K562 (cell line): ENCODE results near the gene CUX1. TPM values are rescaled to one million over a fixed set of nuclear protein-coding genes. Genes with fewer than 3 reads are reported as not detected.
A peak's percentile ranks its signal among the peaks of the same experiment; 100 is the strongest.

Experiments used
- ATAC-seq: fragments of 200-7000 bp; cut with Tn5 transposase; 3 replicates; pipeline ENCODE4 v1.9.1; 2020; ENCODE audit warnings: moderate library complexity
- BruUV-seq: library from RNA; stranded (reverse); fragments of 400-500 nt; replicated peaks from 2 replicates; lab custom pipeline; 2021; lab: Mats Ljungman, UMichigan
- CTCF ChIA-PET: fragments of 300-600 bp; formaldehyde crosslinking; extraction: SDS; loops from one replicate; lab custom pipeline; 2021; ENCODE audit warnings: low intra/inter-chr PET ratio; lab: Yijun Ruan, JAX
- POLR2A ChIA-PET: fragments of 300-600, 350-650 bp; sonication (Branson Sonifier 250); formaldehyde crosslinking; extraction: SDS; loops from one replicate; lab custom pipeline; 2021; ENCODE audit warnings: antibody characterized with exemption, inconsistent platforms; lab: Yijun Ruan, JAX
- DNase-seq, 4 experiments: peaks; one replicate each; pipeline versions ENCODE4 v3.0.0 to v3.0.0-alpha.2; 2011 to 2018; ENCODE audit warnings: low spot score in 3 of 4, mixed read lengths in 3 of 4; ENCODE audit errors: extremely low read depth in 1 of 4
- FAIRE-seq: peaks from 2 replicates; lab custom pipeline; 2011; peaks lifted over from hg19 to GRCh38; lab: Jason Lieb, UNC
- H2AFZ ChIP-seq: 2 replicates; pipeline ENCODE4 v1.6.0; 2011; ENCODE audit warnings: low read depth, low read length, control low read depth, inconsistent platforms
- H3K27ac ChIP-seq: fragments of 200-600 bp; 3 replicates; pipeline ENCODE4 v1.8.0; 2011; ENCODE audit warnings: low read depth, mild to moderate bottlenecking, control low read depth, inconsistent platforms, low read length, moderate library complexity, mixed read lengths; ENCODE audit errors: extremely low read depth
- H3K27me3 ChIP-seq, 2 experiments: fragments of 300-600 bp in 1 of 2; 2 replicates in 1 of 2; 3 replicates in 1 of 2; pipeline versions ENCODE4 v1.6.0 to v1.8.0; 2011; ENCODE audit warnings: inconsistent platforms in 2 of 2, low read length in 2 of 2, mild to moderate bottlenecking in 1 of 2, mixed read lengths in 1 of 2, moderate library complexity in 1 of 2; ENCODE audit not compliant: control insufficient read depth in 2 of 2, insufficient read depth in 2 of 2
- H3K36me3 ChIP-seq: fragments of 300-600 bp; 3 replicates; pipeline ENCODE4 v1.8.0; 2011; ENCODE audit warnings: mild to moderate bottlenecking, low read length, inconsistent platforms; ENCODE audit not compliant: control insufficient read depth, insufficient read depth
- H3K4me1 ChIP-seq, 2 experiments: fragments of 200-600 bp in 1 of 2; replicated peaks in 1 of 2; 2 replicates in 1 of 2; 3 replicates in 1 of 2; pipeline versions ENCODE4 v1.5.1 to v1.8.0; 2011; ENCODE audit warnings: inconsistent platforms in 2 of 2, low read length in 2 of 2, mild to moderate bottlenecking in 1 of 2, mixed read lengths in 1 of 2, moderate library complexity in 1 of 2; ENCODE audit not compliant: control insufficient read depth in 2 of 2, insufficient read depth in 2 of 2
- H3K4me2 ChIP-seq: 2 replicates; pipeline ENCODE4 v1.6.1; 2011; ENCODE audit warnings: low read length, control low read depth, inconsistent platforms, mixed read lengths; ENCODE audit not compliant: insufficient read depth
- H3K4me3 ChIP-seq: fragments of 200-600 bp; sonication (generic), shearing (Covaris generic); 2 replicates; pipeline ENCODE4 v1.5.1; 2016; ENCODE audit warnings: control low read depth, inconsistent platforms
- H3K79me2 ChIP-seq: fragments of 200-600 bp; 3 replicates; pipeline ENCODE4 v1.8.0; 2011; ENCODE audit warnings: low read length, inconsistent platforms; ENCODE audit not compliant: control insufficient read depth, insufficient read depth
- H3K9ac ChIP-seq, 2 experiments: 2 replicates each; pipeline versions ENCODE4 v1.6.0 to v1.6.1; 2011; ENCODE audit warnings: low read depth in 2 of 2, low read length in 2 of 2, control low read depth in 1 of 2, inconsistent platforms in 1 of 2, mild to moderate bottlenecking in 1 of 2, mixed read lengths in 1 of 2; ENCODE audit not compliant: insufficient read depth in 1 of 2
- H3K9me1 ChIP-seq: one replicate; pipeline ENCODE4 v1.6.0; 2011; ENCODE audit warnings: inconsistent platforms, mild to moderate bottlenecking, low read length, moderate library complexity; ENCODE audit not compliant: control insufficient read depth, insufficient read depth
- H3K9me3 ChIP-seq: replicated peaks from 2 replicates; pipeline ENCODE4 v1.5.1; 2011; ENCODE audit warnings: low read depth, low read length, inconsistent platforms; ENCODE audit not compliant: control insufficient read depth, insufficient read depth
- H4K20me1 ChIP-seq: replicated peaks from 2 replicates; pipeline ENCODE4 v1.6.1; 2011; ENCODE audit warnings: low read length, inconsistent platforms, mixed read lengths; ENCODE audit not compliant: control insufficient read depth, insufficient read depth
- ASH1L ChIP-seq: fragments of 450-650 bp; IDR thresholded peaks from 2 replicates; pipeline ENCODE4 v1.6.1; 2018; ENCODE audit warnings: borderline replicate concordance, mild to moderate bottlenecking, low read depth; ENCODE audit not compliant: partially characterized antibody
- BCL6 ChIP-seq: fragments of 250-450 bp; sonication (Bioruptor Pico); IDR thresholded peaks from 2 replicates; pipeline ENCODE4 v1.4.0; 2020
- BHLHE40 ChIP-seq: IDR thresholded peaks from 2 replicates; pipeline ENCODE4 v1.6.1; 2011; ENCODE audit warnings: low read length, improper control_type of control experiment
- CBFA2T3 ChIP-seq: fragments of 450-650 bp; IDR thresholded peaks from 2 replicates; pipeline ENCODE4 v1.6.1; 2017
- FOXK2 ChIP-seq, 2 experiments: fragments of 450-650 bp; IDR thresholded peaks in 1 of 2; conservative IDR thresholded peaks in 1 of 2; 2 replicates each; pipeline ENCODE4 v1.6.1; 2016; ENCODE audit warnings: low read depth in 2 of 2, mild to moderate bottlenecking in 1 of 2
- MED1 ChIP-seq: sonication (generic); formaldehyde crosslinking; IDR thresholded peaks from 2 replicates; pipeline ENCODE4 v1.8.1; 2023; ENCODE audit warnings: missing genetic modification reagents, borderline replicate concordance
- NCOR1 ChIP-seq: fragments of 450-650 bp; IDR thresholded peaks from 2 replicates; pipeline ENCODE4 v1.6.1; 2016; ENCODE audit warnings: mild to moderate bottlenecking, moderate library complexity
- NFE2 ChIP-seq: IDR thresholded peaks from 2 replicates; pipeline ENCODE4 v1.6.1; 2014; ENCODE audit warnings: antibody characterized with exemption, low read depth
- SLC30A9 ChIP-seq: fragments of 250-450 bp; sonication (Bioruptor Pico); IDR thresholded peaks from 2 replicates; pipeline ENCODE4 v1.8.0; 2022; ENCODE audit warnings: mild to moderate bottlenecking, moderate library complexity
- TCF3 ChIP-seq: sonication (generic); formaldehyde crosslinking; IDR thresholded peaks from 2 replicates; pipeline ENCODE4 v1.4.0; 2020; ENCODE audit warnings: mild to moderate bottlenecking, missing genetic modification reagents
- TCF7 ChIP-seq: sonication (generic); IDR thresholded peaks from 2 replicates; pipeline ENCODE4 v1.6.1; 2016; ENCODE audit warnings: antibody characterized with exemption, borderline replicate concordance
- TEAD2 ChIP-seq: fragments of 450-650 bp; IDR thresholded peaks from 2 replicates; pipeline ENCODE4 v1.6.1; 2016; ENCODE audit warnings: missing genetic modification characterization, control low read depth, missing compliant biosample characterization
- ZNF75A ChIP-seq: fragments of 450-650 bp; formaldehyde crosslinking; IDR thresholded peaks from 2 replicates; pipeline ENCODE4 v1.4.0; 2020; ENCODE audit warnings: mild to moderate bottlenecking
- WGBS: fragments of 100-300 bp; shearing (Covaris generic); methylation state at CpG from one replicate; pipeline ENCODE4 v1.1.6; 2016; ENCODE audit warnings: low coverage, mixed read lengths; ENCODE audit not compliant: insufficient coverage; ENCODE audit errors: missing lambda C conversion rate; 5-methylcytosine and 5-hydroxymethylcytosine counted together
- in situ Hi-C: fragments of 300-500 bp; cut with MboI; formaldehyde crosslinking; loops from 4 replicates; pipeline ENCODE4 v1.15.0; 2018; ENCODE audit warnings: inconsistent platforms, mixed read lengths
- intact Hi-C: fragments of 100-400 bp; cut with micrococcal nuclease; formaldehyde crosslinking; loops from 2 replicates; pipeline ENCODE4 v1.14.2; 2022
- polyA plus RNA-seq, 8 experiments: library from polyadenylated mRNA; depleted of rRNA in 4 of 8; stranded (reverse) in 5 of 8; unstranded in 3 of 8; fragments of >200 nt; fragmentation: Nextera tagmentation in 2 of 8; fragmentation: Illumina TruSeq in 1 of 8; extraction: Ambion mirVana in 2 of 8; extraction: Trizol in 1 of 8; gene quantifications; 2 replicates each; pipeline versions ENCODE4 v1.2.1 to v1.2.3, GENCODE V29; 2011 to 2014; ENCODE audit warnings: inconsistent platforms in 1 of 8, missing spikeins in 1 of 8
- total RNA-seq, 7 experiments: library from RNA; depleted of rRNA in 6 of 7; stranded (reverse); fragments of >200 nt in 6 of 7; fragmentation: Illumina TruSeq in 2 of 7; extraction: Trizol in 2 of 7; gene quantifications; 2 replicates each; pipeline versions ENCODE4 v1.2.1 to v1.2.3, GENCODE V29; 2011 to 2021; ENCODE audit warnings: low replicate concordance in 1 of 7
- TF ChIP-seq, protein P1 (sequence below): fragments of 450-650 bp; IDR thresholded peaks from 2 replicates; pipeline ENCODE4 v1.6.1; 2016
- TF ChIP-seq, protein P2 (sequence below): fragments of 250-450 bp; sonication (Bioruptor Pico); IDR thresholded peaks from 2 replicates; pipeline ENCODE4 v1.8.0; 2022; ENCODE audit warnings: inconsistent platforms
- TF ChIP-seq, protein P3 (sequence below): fragments of 250-450 bp; sonication (Bioruptor Pico); IDR thresholded peaks from 2 replicates; pipeline ENCODE4 v1.4.0; 2020; ENCODE audit warnings: mild to moderate bottlenecking, moderate library complexity

Gene CUX1
- total and polyA plus RNA-seq, 9 of the 15 experiments (the other 6 are each of a cell fraction or from before 2014, with no cell fraction given), result 3.6 to 55.3 (median 25.2) TPM

DNA sequence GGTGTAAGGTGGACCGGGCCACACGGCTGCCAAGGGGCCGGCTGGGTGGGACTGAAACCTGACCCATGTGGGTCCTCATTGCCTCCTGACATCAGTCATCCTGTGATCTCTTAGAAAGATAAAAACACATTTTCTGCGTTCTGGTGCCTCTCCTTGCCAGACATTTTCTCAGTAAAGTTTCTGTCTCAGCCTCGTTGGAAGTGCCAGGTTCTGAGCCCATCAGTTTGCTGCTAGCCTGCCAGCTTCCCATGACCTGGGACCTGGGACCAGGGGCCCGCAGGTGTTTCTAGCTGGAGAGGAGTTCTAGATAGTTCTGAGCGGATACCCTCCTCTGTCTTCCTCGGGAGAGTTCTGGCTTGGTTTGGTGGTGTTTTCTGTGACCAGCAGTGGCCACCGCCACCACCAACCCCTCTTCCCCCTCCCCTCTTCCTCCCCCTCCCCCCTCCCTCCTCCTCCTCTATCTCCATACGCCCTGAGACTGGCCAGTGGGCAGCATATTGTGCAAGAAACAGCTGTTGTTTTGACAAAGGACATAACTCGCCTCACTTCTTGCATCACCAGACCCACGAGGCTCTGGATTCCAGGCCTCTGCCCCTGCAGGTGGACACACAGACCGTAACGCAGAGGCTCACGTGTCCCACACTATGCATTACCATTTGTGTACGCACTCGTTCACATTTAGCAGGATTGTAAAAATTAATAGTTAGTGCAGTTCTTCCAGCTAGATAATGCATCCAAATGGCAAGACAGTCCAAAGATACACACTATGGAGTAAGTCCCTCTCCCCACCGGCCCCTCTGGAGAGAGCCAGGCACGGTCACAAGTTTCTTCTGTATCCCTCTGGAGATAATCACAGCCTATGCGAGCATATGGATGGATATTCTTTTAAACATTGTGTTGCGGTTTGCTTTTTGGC is 94.6 kb downstream of the CUX1 start:
- 33% methylated on average over 20 of the region's 21 CpGs for WGBS
- peaks cover 65% of the 10 kb centered on the region for H3K79me2 ChIP-seq
- no peak for TF ChIP-seq SLC30A9
- TF ChIP-seq, protein P1, sequence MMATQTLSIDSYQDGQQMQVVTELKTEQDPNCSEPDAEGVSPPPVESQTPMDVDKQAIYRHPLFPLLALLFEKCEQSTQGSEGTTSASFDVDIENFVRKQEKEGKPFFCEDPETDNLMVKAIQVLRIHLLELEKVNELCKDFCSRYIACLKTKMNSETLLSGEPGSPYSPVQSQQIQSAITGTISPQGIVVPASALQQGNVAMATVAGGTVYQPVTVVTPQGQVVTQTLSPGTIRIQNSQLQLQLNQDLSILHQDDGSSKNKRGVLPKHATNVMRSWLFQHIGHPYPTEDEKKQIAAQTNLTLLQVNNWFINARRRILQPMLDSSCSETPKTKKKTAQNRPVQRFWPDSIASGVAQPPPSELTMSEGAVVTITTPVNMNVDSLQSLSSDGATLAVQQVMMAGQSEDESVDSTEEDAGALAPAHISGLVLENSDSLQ, result 0 out of 2 replicates have a peak, but pooled peaks have one; percentile 15
- TF ChIP-seq BHLHE40, result peak; percentile 84
- TF ChIP-seq FOXK2 (conservative IDR thresholded peaks at IDR 0.05 in 1 of 2, IDR thresholded peaks at IDR 0.05 in 1 of 2; ENCODE audit: low read depth in 2 of 2), result peak; percentile 22 to 43; a peak in 2 of 4 replicates
- no peak for TF ChIP-seq ASH1L
- no peak for TF ChIP-seq TCF7
- no peak for TF ChIP-seq NCOR1
- no peak for TF ChIP-seq NFE2
- no peak for TF ChIP-seq ZNF75A
- TF ChIP-seq, protein P2, sequence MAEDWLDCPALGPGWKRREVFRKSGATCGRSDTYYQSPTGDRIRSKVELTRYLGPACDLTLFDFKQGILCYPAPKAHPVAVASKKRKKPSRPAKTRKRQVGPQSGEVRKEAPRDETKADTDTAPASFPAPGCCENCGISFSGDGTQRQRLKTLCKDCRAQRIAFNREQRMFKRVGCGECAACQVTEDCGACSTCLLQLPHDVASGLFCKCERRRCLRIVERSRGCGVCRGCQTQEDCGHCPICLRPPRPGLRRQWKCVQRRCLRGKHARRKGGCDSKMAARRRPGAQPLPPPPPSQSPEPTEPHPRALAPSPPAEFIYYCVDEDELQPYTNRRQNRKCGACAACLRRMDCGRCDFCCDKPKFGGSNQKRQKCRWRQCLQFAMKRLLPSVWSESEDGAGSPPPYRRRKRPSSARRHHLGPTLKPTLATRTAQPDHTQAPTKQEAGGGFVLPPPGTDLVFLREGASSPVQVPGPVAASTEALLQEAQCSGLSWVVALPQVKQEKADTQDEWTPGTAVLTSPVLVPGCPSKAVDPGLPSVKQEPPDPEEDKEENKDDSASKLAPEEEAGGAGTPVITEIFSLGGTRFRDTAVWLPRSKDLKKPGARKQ (CRISPR knock-in tag), result peak; percentile 81; the same call in 1 of the 2 replicates
- TF ChIP-seq, protein P3, sequence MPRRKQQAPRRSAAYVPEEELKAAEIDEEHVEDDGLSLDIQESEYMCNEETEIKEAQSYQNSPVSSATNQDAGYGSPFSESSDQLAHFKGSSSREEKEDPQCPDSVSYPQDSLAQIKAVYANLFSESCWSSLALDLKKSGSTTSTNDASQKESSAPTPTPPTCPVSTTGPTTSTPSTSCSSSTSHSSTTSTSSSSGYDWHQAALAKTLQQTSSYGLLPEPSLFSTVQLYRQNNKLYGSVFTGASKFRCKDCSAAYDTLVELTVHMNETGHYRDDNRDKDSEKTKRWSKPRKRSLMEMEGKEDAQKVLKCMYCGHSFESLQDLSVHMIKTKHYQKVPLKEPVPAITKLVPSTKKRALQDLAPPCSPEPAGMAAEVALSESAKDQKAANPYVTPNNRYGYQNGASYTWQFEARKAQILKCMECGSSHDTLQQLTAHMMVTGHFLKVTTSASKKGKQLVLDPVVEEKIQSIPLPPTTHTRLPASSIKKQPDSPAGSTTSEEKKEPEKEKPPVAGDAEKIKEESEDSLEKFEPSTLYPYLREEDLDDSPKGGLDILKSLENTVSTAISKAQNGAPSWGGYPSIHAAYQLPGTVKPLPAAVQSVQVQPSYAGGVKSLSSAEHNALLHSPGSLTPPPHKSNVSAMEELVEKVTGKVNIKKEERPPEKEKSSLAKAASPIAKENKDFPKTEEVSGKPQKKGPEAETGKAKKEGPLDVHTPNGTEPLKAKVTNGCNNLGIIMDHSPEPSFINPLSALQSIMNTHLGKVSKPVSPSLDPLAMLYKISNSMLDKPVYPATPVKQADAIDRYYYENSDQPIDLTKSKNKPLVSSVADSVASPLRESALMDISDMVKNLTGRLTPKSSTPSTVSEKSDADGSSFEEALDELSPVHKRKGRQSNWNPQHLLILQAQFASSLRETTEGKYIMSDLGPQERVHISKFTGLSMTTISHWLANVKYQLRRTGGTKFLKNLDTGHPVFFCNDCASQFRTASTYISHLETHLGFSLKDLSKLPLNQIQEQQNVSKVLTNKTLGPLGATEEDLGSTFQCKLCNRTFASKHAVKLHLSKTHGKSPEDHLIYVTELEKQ (CRISPR knock-in tag), result no peak
- TF ChIP-seq TEAD2 (tag), result peak; percentile 72; the same call in 1 of the 2 replicates
- TF ChIP-seq TCF3 (CRISPR knock-in tag), result peak; percentile 40; the same call in 1 of the 2 replicates
- TF ChIP-seq CBFA2T3, result peak; percentile 54
- no peak for TF ChIP-seq BCL6 (CRISPR knock-in tag)
- no peak for TF ChIP-seq MED1 (CRISPR knock-in tag)

More for the DNA sequence above, 94.6 kb downstream of the CUX1 start:
- H3K9ac ChIP-seq, result peak overlapping the region; percentile 32 to 65
- FAIRE-seq (peak; percentile 71), ATAC-seq (peak; percentile 75), DNase-seq (peak; percentile 53 to 70 (median 60))
- H3K27ac ChIP-seq, result peak overlapping the region; percentile 70; the same call in 2 of the 3 replicates
- peak overlapping the region; percentile 56 for H3K4me2 ChIP-seq
- no peaks in the 10 kb centered on the region for H3K9me3 ChIP-seq
- ChIA-PET POLR2A (interaction anchor here (0.6 to 0.7 kb wide), 2 partner anchors 10 to 13 kb away, joined by 3 read pairs; no protein-coding TSS in a partner anchor), CTCF (no interaction called here)
- in situ Hi-C loops (no loop called here), intact Hi-C loops (loop anchor here (2.0 kb wide), 1 partner anchor 55 kb away; no protein-coding TSS in a partner anchor)
- H3K4me1 ChIP-seq, result peaks cover 31 to 42% of the 10 kb centered on the region in 2 experiments
- peaks cover 5% of the 10 kb centered on the region for H3K9me1 ChIP-seq
- BruUV-seq, result no TSS peak
- no peak overlapping the region for H3K4me3 ChIP-seq
- peaks cover 6% of the 10 kb centered on the region; the same call in 1 of the 2 replicates for H4K20me1 ChIP-seq
- peaks cover 21% of the 10 kb centered on the region; the same call in 2 of the 3 replicates for H3K36me3 ChIP-seq
- H2AFZ ChIP-seq, result no peak overlapping the region
- H3K27me3 ChIP-seq, result no peaks in the 10 kb centered on the region
